Activated naive CD8-positive, alpha-beta T cell (primary cell): ENCODE measurements around the gene HAGHL.
"Not testable (repeated sequence)": the region's sequence is repeated elsewhere in the genome, so short reads cannot be mapped to it uniquely, and the experiment has no call there.

Source experiments
- H3K27ac Mint-ChIP-seq: one replicate; pipeline ENCODE4 v1.8.0; 2021; ENCODE audit warnings: mixed read lengths
- H3K27me3 Mint-ChIP-seq: one replicate; pipeline ENCODE4 v1.8.0; 2021; ENCODE audit warnings: mixed read lengths
- H3K36me3 Mint-ChIP-seq: one replicate; pipeline ENCODE4 v1.8.0; 2021; ENCODE audit warnings: mixed read lengths
- H3K4me1 Mint-ChIP-seq: one replicate; pipeline ENCODE4 v1.8.0; 2021; ENCODE audit warnings: low read depth, mixed read lengths
- H3K4me3 Mint-ChIP-seq: one replicate; pipeline ENCODE4 v1.8.0; 2021; ENCODE audit warnings: mild to moderate bottlenecking, mixed read lengths
- H3K9me3 Mint-ChIP-seq: one replicate; pipeline ENCODE4 v1.8.0; 2021; ENCODE audit warnings: low read depth, mixed read lengths

Gene HAGHL

DNA sequence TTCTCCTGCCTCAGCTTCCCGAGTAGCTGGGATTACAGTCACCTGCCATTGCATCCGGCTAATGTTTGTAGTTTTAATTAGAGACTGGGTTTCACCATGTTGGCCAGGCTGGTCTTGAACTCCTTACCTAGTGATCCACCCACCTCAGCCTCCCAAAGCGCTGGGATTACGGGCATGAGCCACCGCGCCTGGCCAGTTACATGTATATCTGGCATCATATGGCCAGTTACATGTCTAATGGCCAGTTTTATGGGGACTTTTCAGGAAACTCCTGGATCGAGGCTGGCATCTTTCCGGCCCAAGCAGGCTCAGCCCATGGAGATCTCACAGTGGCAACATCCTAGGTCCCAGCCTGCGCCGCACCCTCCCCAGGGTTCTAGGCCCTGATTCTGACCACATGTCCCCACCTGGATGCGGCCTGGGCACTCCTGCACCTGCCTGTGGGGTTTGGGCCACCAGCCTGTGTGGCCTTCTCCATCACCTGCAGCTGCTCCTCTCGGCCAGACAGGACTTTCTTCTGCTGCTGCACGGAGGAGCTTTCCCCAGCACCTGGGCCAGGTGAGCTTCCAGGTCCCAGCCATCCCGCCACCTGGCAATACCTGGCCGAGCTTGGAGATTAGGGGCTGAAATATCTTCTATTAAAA, 15.2 kb downstream of the HAGHL start:
- Mint-ChIP-seq H3K27me3 (no peaks in the 10 kb centered on the region), H3K4me3 (peak overlapping the region; percentile 84), H3K36me3 (peaks cover 2% of the 10 kb centered on the region), H3K9me3 (no peaks in the 10 kb centered on the region), H3K27ac (no peak overlapping the region), H3K4me1 (peaks cover 6% of the 10 kb centered on the region)

DNA sequence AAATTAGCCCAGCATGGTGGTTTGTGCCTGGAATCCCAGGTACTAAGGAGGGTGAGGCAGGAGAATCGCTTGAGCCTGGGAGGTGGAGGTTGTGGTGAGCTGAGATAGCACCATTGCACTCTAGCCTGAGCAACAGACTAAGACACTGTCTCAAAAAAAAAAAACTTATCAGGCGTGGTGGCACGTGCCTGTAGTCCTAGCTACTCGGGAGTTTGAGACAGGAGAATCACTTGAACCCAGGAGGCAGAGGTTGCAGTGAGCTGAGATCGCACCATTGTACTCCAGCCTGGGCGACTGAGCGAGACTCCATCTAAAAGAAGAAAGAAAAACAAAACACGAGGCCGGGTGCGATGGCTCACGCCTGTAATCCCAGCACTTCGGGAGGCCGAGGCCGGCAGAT, 16.0 kb downstream of the HAGHL start:
- not testable (repeated sequence) for H3K4me1 Mint-ChIP-seq, H3K36me3 Mint-ChIP-seq, H3K27ac Mint-ChIP-seq, H3K27me3 Mint-ChIP-seq, H3K4me3 Mint-ChIP-seq, H3K9me3 Mint-ChIP-seq

DNA sequence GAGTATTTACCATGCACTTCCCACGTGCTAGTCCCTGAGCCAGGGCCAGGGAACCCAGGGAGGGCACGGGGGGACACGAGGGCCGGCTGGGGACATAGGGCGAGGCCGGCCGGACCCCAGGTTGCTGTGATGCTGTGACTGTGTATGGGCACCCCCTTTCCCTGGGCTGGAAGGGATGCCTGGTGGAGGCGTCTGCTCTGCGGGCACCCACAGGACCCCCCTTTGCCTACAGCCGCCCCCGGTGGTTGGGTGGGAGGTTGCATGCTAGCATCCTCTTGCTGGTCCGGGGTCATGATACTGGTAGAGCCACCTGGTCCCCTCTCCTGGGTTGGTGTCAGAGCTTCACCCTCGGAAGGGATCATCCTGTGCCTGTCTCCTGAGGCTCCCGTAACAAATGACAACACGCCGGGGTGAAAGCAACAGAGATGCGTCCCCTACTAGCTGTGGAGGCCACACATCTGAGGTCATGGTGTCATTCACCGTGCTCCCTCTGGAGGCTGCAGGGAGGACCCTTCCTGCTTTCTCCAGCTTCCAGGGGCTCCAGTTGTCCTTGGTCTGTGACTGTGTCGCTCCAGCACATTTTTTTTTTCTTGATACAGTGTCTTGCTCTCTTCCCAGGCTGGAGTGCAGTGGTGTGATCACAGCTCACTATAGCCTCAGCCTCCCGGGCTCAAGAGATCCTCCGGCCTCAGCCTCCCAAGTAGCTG, 17.0 kb downstream of the HAGHL start:
- no peaks in the 10 kb centered on the region for H3K36me3 Mint-ChIP-seq
- no peaks in the 10 kb centered on the region for H3K27me3 Mint-ChIP-seq

DNA sequence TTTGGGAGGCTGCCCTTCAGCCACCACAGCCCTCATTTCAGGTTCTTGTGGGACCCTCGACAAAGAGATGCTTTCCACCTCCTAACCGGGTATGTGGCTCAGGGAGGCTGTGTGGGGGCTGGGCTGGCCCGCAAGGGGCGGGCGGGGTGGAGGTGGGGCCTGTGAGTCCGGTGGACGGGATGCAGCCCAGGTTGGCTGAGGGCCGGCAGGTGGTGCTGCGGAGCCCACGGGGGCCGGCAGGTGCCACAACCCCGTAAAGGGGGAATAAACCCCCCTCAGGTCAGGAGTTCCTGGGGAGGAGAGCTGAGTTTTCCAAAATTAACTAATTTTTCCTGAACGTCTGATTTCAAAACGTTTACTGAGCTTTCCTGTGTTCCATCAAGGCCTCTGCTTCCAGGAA, 18.8 kb downstream of the HAGHL start:
- Mint-ChIP-seq H3K4me3 (no peak overlapping the region), H3K9me3 (no peaks in the 10 kb centered on the region), H3K36me3 (no peaks in the 10 kb centered on the region), H3K27me3 (no peaks in the 10 kb centered on the region), H3K27ac (no peak overlapping the region), H3K4me1 (no peaks in the 10 kb centered on the region)

More for the DNA sequence above, 17.0 kb downstream of the HAGHL start:
- Mint-ChIP-seq H3K9me3 (no peaks in the 10 kb centered on the region), H3K4me3 (no peak overlapping the region), H3K4me1 (peaks cover 6% of the 10 kb centered on the region), H3K27ac (no peak overlapping the region)

DNA sequence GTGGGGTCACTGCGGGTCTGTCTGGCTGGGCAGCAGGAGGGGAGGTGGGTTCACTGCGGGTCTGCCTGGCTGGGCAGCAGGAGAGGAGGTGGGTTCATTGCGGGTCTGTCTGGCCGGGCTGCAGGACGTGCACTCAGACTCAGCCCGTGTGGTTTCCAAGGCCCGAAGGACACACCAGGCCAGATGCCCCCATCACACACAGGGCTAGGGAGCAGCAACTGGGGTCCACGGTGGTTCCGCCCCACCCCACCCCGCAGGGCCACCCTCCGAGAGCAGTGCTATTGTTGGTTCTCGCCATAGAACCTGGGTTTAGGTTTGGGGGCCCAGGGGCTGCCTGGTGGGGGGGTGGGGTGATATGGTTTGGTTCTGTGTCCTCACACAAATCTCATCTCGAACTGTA, 19.7 kb downstream of the HAGHL start:
- no peaks in the 10 kb centered on the region for H3K36me3 Mint-ChIP-seq
- H3K4me3 Mint-ChIP-seq = no peak overlapping the region
- no peaks in the 10 kb centered on the region for H3K9me3 Mint-ChIP-seq
- no peaks in the 10 kb centered on the region for H3K4me1 Mint-ChIP-seq
- no peak overlapping the region for H3K27ac Mint-ChIP-seq
- no peaks in the 10 kb centered on the region for H3K27me3 Mint-ChIP-seq

DNA sequence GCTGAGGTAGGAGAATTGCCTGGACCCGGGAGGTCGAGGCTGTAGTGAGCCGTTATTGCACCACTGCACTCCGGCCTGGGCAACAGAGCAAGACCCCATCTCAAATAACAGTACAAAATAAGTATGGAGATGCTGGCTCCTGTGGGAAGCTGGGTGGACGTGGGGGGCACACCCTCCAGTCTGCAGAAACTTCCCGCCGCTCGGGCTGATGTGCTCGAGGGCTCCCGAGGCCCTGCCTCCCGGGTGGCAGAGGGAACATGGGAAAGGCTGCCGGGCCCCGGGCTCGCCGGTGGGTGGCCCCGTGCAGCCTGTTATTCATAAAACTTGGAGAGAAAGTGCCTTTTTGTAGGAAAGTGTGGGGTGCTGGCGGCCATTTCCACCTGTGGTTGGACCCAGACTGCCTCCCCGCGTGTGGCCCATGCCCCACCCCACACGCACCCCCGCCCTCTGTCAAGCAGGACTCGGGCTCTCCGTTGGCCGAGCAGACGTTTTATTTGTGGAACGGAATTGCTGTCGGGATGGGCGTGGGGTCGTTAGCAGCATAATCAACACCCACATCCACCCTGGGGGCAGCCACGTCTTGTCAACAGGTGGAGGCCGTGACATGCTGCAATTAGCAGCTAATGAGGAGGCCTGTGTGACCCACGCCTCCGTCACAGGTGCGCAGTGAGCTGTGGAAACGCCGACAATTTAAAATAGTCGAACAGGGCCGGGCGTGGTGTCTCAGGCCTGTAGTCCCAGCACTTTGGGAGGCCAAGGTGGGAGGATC, 21.3 kb downstream of the HAGHL start:
- H3K4me3 Mint-ChIP-seq = no peak overlapping the region
- H3K27ac Mint-ChIP-seq = no peak overlapping the region
- no peaks in the 10 kb centered on the region for H3K36me3 Mint-ChIP-seq
- no peaks in the 10 kb centered on the region for H3K27me3 Mint-ChIP-seq
- no peaks in the 10 kb centered on the region for H3K4me1 Mint-ChIP-seq
- H3K9me3 Mint-ChIP-seq = no peaks in the 10 kb centered on the region

DNA sequence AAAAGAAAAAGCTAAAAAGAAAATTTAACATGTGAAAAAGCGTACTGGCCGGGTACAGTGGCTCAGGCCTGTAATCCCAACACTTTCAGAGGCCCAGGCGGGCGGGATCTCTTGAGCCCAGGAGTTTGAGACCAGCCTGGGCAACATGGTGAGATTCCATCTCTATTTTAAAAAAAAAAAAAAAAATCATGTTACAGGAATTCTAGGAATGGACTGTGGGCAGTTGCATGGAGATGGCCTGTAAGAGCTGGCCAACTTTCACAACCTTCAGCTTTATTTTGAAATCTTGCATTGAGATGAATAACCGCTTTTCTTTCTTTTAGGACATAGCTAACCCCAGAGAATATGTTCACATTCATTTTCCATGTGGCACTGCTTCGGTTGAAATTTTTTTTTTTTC, 22.1 kb downstream of the HAGHL start:
- no peaks in the 10 kb centered on the region for H3K9me3 Mint-ChIP-seq
- no peaks in the 10 kb centered on the region for H3K36me3 Mint-ChIP-seq
- no peaks in the 10 kb centered on the region for H3K27me3 Mint-ChIP-seq
- H3K4me3 Mint-ChIP-seq = no peak overlapping the region
- H3K27ac Mint-ChIP-seq = no peak overlapping the region
- H3K4me1 Mint-ChIP-seq = no peaks in the 10 kb centered on the region

DNA sequence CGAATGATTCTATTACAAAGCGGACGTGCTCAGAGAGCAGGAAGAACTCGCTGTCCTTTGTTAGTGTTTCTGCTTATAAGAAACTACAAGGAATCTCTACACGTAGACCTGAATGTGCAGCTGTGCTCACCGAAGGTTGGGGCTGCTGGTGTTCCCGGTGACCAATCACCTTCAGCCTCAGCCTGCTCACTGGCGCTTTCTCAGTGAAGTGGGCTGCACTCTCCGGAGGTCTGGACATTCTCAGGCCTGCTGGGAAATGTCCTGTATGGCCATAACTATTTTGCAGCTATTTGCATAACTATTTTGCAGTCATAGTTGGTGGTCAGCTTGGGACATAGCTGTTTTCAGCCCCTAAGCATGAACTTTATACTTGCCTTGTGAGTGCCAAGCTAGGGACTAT, 23.6 kb downstream of the HAGHL start:
- H3K4me1 Mint-ChIP-seq = no peaks in the 10 kb centered on the region
- no peak overlapping the region for H3K27ac Mint-ChIP-seq
- no peaks in the 10 kb centered on the region for H3K9me3 Mint-ChIP-seq
- no peaks in the 10 kb centered on the region for H3K36me3 Mint-ChIP-seq
- H3K4me3 Mint-ChIP-seq = no peak overlapping the region
- no peaks in the 10 kb centered on the region for H3K27me3 Mint-ChIP-seq

DNA sequence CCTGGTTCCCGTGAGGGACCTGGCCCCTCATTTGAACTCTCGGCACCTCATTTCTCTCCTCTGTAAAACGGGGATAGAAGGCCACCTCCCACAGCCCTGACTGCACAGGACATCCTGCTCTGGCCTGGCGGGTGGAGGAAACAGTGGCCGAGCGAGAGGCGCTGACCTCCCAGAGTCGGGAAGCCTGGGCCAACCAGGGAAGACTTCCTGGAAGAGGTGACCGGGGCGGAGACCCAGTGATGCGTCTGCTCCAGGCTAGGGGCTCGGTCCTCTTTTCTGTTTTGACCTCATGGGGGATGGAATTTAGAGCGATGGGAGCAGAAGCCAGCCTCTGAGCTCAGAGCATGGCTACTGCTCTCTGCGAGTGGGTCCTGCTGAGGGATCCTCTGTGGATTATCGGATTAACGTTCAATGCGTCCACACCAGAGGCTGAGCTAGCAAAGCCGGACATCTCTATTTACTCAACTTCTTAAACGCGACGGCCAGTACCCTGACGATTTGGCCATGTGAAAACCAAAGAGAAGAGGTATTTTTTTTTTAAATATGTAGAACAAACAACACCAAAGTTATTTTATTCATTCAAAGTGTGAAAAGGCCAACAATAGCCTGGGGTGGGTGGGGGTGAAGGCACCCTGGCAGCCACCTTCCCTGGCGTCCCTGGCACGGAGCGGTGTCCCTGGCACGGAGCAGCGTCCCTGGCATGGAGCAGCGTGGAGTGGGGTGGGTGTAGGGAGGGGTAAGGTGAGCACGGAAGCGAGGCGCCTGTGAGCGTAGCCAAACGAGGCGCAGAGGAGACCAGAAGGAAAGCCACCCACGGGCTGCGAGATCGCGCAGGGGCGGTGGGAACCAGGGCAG, 24.5 kb downstream of the HAGHL start:
- Mint-ChIP-seq H3K27me3 (no peaks in the 10 kb centered on the region), H3K9me3 (no peaks in the 10 kb centered on the region), H3K4me1 (no peaks in the 10 kb centered on the region), H3K4me3 (no peak overlapping the region), H3K27ac (no peak overlapping the region), H3K36me3 (no peaks in the 10 kb centered on the region)

DNA sequence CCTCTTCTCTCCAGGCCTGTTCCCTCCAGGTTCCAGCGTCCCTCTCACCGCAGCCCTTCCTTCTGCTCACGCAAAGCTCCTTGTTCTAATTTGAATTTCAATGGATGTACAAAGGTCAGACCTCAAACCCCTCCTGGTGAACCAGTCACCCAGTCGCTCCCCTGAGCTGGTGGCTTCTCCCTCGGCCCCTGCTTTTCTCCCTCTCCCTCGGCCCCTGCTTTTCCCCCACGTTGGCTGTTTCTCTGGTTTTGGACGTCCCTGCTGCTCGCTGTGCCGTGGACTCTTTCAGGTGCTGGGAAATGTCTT, 25.1 kb downstream of the HAGHL start:
- no peaks in the 10 kb centered on the region for H3K36me3 Mint-ChIP-seq
- no peaks in the 10 kb centered on the region for H3K9me3 Mint-ChIP-seq
- H3K4me1 Mint-ChIP-seq = no peaks in the 10 kb centered on the region
- H3K27me3 Mint-ChIP-seq = no peaks in the 10 kb centered on the region
- no peak overlapping the region for H3K27ac Mint-ChIP-seq
- no peak overlapping the region for H3K4me3 Mint-ChIP-seq

DNA sequence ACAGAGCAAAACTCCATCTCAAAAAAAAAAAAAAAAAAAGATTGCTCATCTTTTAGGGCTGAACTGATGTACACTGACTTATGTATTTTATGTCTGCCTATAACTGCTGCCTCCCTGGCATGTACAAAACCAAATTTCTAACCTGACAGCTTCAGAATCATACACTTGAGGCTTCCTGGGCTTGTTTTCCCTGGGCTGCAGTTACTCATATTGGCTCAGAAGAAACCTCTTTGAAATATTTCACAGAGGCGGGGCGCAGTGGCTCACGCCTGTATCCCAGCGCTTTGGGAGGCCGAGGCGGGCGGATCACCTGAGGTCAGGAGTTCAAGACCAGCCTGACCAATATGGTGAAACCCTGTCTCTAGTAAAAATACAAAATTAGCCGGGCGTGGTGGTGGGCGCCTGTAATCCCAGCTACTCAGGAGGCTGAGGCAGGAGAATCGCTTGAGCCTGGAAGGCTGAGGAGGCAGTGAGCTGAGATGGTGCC, 27.3 kb downstream of the HAGHL start:
- not testable (repeated sequence) for H3K4me3 Mint-ChIP-seq, H3K27ac Mint-ChIP-seq, H3K9me3 Mint-ChIP-seq, H3K27me3 Mint-ChIP-seq, H3K36me3 Mint-ChIP-seq, H3K4me1 Mint-ChIP-seq

DNA sequence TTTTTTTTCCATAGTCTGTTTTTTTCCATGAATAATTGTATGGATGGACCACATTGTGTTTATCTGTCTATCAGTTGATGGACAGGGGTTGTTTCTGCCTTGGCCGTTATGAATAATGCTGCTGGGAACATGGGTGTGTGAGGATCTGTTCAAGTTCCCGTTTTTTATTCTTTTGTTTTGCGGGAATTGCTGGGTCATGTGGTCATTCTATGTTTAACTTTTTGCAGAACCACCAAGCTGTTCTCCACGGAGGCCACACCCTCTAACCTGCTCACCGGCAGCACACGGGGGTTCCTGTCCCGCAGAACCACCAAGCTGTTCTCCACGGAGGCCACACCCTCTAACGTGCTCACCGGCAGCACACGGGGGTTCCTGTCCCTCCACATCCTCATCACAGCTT, 27.8 kb downstream of the HAGHL start:
- H3K36me3 Mint-ChIP-seq = no peaks in the 10 kb centered on the region
- H3K4me1 Mint-ChIP-seq = no peaks in the 10 kb centered on the region
- H3K9me3 Mint-ChIP-seq = no peaks in the 10 kb centered on the region
- peaks cover 4% of the 10 kb centered on the region for H3K27me3 Mint-ChIP-seq
- H3K27ac Mint-ChIP-seq = no peak overlapping the region
- H3K4me3 Mint-ChIP-seq = no peak overlapping the region

DNA sequence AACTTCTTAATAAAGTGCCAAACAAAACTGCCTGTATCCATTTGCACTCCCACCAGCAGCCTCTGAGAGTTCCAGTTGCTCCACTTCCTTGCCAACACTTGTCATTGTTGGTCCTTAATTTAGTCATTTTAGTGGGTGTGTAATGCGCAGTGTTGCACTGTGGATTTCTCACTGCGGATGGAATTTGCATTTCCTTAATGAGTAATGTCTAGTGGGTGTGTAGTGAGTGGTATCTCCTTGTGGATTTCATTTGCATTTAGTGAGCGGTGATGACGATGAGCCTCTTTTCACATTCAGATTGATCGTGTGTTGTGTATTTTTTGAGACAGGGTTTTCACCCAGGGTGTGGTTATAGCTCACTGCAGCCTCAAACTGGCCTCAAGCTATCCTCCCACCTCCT, 29.5 kb downstream of the HAGHL start:
- no peak overlapping the region for H3K4me3 Mint-ChIP-seq
- no peak overlapping the region for H3K27ac Mint-ChIP-seq
- no peaks in the 10 kb centered on the region for H3K36me3 Mint-ChIP-seq

DNA sequence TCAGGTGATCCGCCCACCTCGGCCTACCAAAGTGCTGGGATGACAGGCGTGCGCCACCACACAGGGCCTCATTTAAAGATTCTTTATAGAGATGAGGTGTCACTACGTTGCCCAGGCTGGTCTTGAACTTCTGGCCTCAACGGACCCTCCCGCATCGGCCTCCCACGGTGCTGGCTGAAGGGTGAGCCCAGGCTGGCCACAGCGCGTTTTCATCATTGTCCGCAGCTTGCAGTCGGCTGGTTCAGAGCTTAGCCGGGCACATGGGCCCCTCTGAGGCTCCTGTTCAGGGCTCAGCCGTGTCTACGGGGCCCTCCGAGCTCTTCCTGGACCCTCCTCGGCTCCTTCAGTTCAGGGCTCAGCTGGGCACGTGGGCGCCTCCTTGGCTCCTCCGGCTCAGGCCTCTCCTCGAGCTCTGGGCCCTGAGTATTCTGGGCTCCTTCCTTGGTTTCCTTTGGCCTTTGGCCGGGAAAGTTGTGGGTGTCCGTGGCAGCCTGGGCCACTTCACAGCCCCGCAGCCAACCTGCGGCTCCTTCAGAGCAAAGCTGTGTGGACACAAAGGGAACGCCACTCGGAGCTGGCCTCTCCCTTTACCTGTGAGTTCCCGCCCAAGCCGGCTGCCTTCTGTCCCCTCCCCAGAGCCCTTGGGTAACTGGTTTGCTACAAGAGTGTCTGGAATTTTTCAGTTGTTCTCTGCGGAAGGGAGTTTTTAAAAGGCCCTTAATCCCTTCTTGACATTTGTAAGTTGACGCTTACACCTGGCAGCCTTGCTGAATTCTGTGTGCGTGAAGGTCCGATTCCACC, 32.4 kb downstream of the HAGHL start:
- H3K27me3 Mint-ChIP-seq = peaks cover 6% of the 10 kb centered on the region
- H3K9me3 Mint-ChIP-seq = no peaks in the 10 kb centered on the region
- H3K4me1 Mint-ChIP-seq = no peaks in the 10 kb centered on the region
- no peak overlapping the region for H3K4me3 Mint-ChIP-seq
- no peaks in the 10 kb centered on the region for H3K36me3 Mint-ChIP-seq
- no peak overlapping the region for H3K27ac Mint-ChIP-seq

More for the DNA sequence above, 29.5 kb downstream of the HAGHL start:
- H3K27me3 Mint-ChIP-seq = peaks cover 6% of the 10 kb centered on the region
- no peaks in the 10 kb centered on the region for H3K4me1 Mint-ChIP-seq
- H3K9me3 Mint-ChIP-seq = no peaks in the 10 kb centered on the region
